ENCODE data around the gene DESI2.

GRCh38 chr1:244749230-244750016 lies 96.5 kb downstream of the DESI2 start:
- TF ChIP-seq POLR2A (IDR thresholded peaks at IDR 0.05) (no peak), CTCF (IDR thresholded peaks at IDR 0.05) (no peak)

All from gastroesophageal sphincter (tissue), 3 donors.